Ramos (cell line): ENCODE measurements around the gene TLE3.

Experiments
- in situ Hi-C: fragments of 300-500 bp; cut with MboI; formaldehyde crosslinking; loops from one replicate; pipeline ENCODE4 v1.14.3; 2022; ENCODE audit warnings: low sequenced_read_pairs; ENCODE audit not compliant: unreplicated experiment

The TLE3 gene

DNA sequence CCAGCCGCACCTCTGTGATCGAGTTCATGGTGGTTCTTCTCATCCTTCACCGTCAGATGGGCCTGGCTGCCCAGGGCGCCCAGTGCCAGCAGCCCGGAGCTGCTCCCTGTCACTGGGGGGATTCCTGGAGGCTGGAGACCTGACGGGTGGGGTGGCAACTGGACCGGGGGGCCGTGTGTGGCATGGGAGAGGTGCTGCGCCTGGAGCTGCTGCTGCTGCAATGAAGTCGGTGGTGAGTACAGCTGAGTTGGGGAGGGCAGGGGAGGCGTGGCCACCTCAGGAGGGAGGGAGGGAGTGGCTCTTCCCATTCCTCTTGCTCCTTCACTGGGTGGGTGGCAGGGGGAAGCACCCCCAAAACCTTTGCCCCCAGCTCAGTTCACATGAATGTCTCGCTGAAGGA, 31.7 kb downstream of the TLE3 start:
- in situ Hi-C loops = no loop called here

- in situ Hi-C loops = no loop called here
Observed at GRCh38 chr15:70065006-70065722, 32.6 kb downstream of the TLE3 start.

GRCh38 chr15:70064441-70064840, 33.3 kb downstream of the TLE3 start:
- in situ Hi-C loops = no loop called here

- in situ Hi-C loops = no loop called here
Observed at GRCh38 chr15:70063980-70064379, 33.7 kb downstream of the TLE3 start.

DNA sequence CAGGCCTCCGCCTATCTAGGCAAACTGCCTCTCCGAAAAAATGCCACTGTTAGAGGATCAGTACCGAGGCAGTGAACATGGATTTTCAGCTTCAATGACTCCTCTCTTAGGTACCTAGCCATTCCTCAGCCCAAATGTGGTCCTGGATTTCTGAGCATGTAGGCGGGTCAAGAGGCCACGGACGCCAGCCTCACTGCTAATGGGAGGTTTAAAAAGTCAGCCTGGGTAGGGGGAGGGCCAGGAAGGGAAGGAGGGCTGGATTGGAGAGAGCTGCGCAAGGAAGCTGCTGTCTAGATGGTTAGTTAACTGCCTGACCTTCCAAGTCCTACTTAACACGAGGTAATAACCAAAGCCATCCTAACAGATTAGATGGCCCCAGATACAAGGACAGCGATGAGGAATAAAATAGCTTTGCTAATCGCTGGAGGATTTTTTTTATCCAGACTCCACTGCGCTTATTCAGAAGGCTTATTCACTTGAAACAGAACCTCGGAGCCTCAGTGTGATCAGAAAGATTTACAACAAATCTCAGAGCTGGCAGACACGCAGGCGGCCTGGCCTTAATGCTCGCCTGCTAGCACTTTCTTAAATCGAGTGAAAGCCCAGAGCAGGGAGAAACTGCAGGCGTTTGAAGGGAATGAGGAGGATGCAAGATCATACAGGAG, 34.3 kb downstream of the TLE3 start:
- in situ Hi-C loops = no loop called here

- in situ Hi-C loops = no loop called here
Observed at GRCh38 chr15:70062321-70062956, 35.3 kb downstream of the TLE3 start.

GRCh38 chr15:70061696-70062270, 35.9 kb downstream of the TLE3 start:
- in situ Hi-C loops = no loop called here

GRCh38 chr15:70060993-70061305, 36.8 kb downstream of the TLE3 start:
- in situ Hi-C loops = no loop called here

GRCh38 chr15:70060214-70060992, 37.3 kb downstream of the TLE3 start:
- in situ Hi-C loops = no loop called here

DNA sequence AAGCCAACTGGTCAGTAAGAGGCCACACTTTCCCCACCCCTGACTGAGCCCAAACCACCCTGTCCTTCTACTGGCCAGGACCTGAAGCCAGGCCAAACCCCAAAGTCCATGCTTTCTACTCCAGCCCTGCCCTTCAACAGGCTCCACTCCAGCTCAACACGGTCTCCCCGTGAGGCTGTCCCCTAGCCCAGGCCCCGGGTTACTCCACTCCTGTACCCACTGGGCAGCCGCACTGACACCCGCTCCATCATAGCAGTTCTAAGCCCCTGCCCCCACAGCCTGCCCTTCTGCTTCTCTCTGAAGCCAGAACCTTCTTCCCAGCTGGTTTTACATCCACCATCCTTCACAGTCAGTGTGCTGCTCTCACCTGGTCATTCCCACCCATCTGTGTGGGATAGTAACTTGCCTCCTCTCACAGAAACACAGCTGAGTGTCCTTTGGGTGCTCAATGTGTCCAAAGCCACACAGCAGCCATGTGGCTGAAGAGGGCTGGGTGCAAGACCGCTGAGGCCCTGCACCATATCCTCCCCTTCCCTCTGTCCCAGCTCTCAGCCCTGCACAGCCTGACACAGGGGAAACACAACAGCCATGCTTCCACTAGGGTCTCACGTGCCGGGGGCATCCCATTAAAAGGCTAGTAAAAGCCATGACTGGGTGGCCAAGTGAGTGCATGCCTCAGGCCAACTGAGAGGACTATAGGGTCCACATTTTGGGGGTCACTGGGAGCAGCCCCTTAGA, 38.1 kb downstream of the TLE3 start:
- in situ Hi-C loops = no loop called here

GRCh38 chr15:70058642-70059360, 38.9 kb downstream of the TLE3 start:
- in situ Hi-C loops = no loop called here

DNA sequence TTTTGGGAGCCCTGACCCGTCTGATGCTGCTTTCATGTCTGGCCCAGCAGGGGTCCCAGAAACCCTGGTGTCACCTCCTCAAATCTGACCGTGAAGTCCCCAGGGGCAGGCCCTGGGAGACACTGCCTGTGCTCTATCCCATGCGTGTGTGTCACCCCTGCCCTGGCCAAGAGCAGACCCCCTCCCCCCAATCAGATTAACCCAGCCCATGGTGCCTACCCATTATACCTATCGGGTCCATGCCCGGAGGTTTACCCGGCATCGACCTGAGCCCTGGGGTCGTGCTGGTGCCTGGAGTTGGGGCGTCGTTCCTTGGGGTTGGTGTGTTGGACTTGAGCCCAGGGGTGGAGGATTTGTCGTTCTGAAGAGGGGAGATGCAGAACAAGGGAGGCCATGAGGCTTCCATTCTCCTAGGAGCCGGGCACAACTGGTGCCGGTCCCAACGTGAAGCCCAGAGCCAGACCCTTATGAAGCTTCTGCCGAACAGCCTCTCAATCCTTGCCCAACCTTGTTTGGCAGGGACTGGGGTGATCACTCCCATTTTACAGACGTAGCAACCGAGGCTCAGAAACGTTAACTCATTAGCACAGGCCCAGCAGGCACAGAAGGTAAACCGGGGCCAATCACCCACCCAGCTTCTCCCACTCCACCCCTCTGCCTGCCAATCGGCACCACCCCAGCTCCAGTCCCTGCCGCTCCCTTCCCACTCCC, 39.6 kb downstream of the TLE3 start:
- in situ Hi-C loops = no loop called here

- in situ Hi-C loops = no loop called here
Observed at GRCh38 chr15:70056091-70056680, 41.5 kb downstream of the TLE3 start.

DNA sequence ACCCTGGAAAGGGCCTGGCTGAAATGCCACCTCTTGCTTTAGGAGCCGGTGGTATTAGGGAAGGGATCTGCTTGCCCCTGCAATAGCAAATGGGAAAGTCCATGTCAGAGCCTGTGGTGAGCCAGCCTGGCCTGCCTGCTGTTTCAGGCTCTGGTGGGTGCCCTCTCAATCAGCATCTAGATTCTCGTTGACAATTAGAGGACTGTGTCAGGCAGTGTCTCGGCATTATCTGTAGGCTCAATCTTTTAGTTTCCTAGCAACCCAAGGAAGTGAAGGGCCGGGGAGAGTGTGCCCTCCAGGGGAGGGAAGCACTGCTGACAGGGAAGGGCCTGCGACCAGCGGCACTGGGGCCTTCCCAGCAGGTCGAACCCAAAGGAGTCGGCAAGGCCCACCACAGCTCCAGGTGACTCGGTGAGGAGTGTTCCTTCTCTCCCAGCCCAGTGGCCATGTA, 42.1 kb downstream of the TLE3 start:
- in situ Hi-C loops = no loop called here

DNA sequence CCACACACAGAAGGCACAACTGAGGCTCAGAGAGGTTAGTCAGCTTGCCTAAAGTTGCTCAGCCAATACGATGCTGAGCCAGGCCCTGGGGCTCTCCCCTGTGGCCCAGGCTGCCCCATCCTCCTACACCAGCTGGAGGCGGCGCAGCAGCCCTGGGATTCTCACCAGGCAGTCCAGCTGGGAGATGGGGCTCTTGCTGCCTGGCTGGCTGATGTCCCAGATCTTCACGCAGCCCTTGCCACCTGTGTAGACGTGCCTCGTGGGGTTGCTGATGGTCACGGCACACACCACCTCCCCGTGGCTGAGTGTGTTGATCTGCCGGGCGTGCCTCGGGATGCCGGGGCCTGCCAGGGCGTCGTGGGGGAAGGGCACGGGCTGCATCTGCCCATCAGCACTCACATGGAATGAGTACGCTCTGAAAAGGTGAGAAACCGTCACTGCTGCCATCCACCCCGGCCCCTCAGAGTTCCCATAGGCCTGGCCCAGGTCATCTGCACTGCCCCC, 42.8 kb downstream of the TLE3 start:
- in situ Hi-C loops = no loop called here

DNA sequence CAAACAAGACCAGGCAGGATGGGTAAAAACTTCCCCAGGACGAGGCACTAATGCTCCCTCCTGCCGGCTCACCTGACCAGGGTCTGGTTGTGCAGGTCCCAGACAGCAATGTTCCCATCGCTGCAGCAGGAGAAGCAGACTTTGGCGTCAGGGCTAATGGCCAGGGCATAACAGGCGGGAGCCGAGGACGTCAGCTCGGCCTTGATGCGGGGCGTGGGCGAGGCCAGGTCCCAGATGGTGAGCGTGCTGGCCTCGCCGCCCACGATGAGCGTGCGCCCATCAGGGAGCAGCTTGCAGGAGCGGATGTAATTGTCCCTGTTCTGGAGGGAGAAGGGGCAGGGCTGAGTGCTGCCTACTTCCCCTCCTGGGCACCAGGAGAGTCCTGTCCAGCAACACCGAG, 43.4 kb downstream of the TLE3 start:
- in situ Hi-C loops = no loop called here

GRCh38 chr15:70053716-70054229, 43.9 kb downstream of the TLE3 start:
- in situ Hi-C loops = no loop called here
